HG03095 (cell line): ENCODE data around the gene COPE.
"Not testable (repeated sequence)": the region's sequence is repeated elsewhere in the genome, so short reads cannot be mapped to it uniquely, and the experiment has no call there.

Experiments
- ATAC-seq: cut with Tn5 transposase; IDR thresholded peaks from one replicate; pipeline ENCODE4 v1.9.1; 2021; ENCODE audit warnings: moderate library complexity; ENCODE audit not compliant: unreplicated experiment

Gene COPE

GRCh38 chr19:18940769-18941627 lies 21.8 kb upstream of the COPE start, which contains the start of gene HOMER3:
Gene HOMER3, minus strand, starts transcription at chr19:18941217. Its CDS starts 2,235 bp downstream, at chr19:18938982.
- ATAC-seq = no peak

GRCh38 chr19:18939922-18940768 lies 21.0 kb upstream of the COPE start:
- ATAC-seq = no peak

DNA sequence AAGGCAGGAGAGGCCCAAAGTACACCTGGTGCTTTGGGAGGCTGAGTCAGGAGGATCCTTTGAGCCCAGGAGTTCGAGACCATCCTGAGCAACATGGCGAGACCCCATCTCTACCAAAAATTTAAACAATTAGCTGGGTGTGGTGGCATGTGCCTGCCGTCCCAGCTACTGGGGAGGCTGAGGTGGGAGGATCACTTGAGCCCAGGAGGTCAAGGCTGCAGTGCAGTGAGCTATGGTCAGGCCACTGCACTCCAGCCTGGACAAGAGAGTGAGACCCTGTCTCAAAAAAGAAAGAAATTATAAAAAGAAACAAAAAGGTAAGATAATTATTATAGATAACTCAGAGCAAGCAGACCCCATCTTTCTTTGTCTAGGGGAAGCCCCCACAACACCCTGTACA lies 20.0 kb upstream of the COPE start:
- no peak for ATAC-seq

DNA sequence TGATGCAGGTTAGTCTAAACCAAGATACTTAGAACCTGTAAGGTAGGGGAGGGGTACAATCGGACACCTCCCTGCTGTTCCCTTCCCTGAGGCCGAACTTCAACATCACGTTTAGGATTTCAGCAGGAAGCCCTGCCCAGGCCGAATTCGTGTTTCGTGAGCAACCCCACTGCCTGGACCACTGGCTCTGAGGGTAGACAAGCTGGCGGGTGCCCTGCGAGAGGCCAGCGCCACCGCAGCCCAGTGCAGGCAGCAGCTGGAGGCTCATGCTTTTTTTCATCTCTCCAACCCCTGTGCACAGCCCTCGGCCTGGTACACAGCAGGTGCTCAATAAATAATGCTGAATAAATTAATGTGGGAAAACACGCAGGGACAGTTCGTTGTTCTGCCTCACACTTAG lies 14.1 kb upstream of the COPE start:
- ATAC-seq = no peak

DNA sequence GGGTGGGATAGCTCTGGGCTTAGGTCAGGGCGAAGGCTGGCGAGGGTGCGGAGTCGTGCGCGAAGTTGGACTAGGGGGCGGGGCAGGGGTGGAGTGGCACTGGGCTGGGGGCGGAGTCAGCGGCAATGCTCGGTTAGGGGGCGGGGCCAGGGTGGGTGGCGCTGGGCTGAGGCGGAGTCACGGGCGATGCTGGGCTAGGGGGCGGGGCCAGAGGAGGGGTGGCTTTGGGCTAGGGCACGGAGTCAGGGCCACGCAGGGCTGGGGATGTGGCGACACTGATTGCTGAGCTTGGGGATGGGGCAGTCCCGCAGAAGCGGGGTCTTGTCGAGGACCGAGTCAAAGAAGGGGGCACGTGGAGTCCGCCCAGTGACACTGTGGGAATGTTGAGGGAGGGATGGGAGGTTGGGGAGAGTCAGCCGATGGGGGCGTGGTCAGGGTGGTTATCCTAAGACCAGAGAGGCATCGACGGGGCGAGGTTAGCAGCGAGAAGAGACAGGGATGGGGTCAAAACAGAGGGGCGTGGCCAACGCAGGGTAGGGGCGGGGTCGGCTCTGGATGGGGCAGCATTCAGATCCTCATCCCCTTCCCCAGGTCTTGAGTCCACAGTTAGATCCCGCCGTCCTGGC lies 13.1 kb upstream of the COPE start:
- ATAC-seq = no peak

- no peak for ATAC-seq
Measured at GRCh38 chr19:18931316-18932162, 12.4 kb upstream of the COPE start.

DNA sequence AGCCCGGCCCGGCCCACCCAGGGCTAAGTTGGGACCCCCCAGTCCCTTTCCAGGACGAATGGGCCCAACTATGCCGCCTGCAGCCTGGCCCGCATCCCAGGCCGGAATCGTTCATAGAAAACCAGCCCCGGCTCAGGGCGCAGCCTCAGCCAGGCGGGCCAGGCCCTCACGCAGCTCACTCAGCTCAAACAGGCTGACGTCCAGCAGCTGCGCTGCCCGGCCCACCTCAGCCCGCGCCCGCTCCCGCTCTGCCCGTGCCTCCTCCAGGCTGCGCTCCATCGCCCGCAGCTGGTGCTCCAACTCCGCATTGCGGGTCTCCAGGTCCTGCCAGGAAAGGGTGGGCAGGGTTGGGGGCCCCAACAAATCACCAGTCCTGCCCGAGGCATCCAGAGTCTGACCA lies 10.1 kb upstream of the COPE start:
- ATAC-seq = no peak

- no peak for ATAC-seq
Measured at GRCh38 chr19:18928018-18928805, 9.0 kb upstream of the COPE start.

GRCh38 chr19:18924684-18925213 lies 5.6 kb upstream of the COPE start:
- no peak for ATAC-seq

DNA sequence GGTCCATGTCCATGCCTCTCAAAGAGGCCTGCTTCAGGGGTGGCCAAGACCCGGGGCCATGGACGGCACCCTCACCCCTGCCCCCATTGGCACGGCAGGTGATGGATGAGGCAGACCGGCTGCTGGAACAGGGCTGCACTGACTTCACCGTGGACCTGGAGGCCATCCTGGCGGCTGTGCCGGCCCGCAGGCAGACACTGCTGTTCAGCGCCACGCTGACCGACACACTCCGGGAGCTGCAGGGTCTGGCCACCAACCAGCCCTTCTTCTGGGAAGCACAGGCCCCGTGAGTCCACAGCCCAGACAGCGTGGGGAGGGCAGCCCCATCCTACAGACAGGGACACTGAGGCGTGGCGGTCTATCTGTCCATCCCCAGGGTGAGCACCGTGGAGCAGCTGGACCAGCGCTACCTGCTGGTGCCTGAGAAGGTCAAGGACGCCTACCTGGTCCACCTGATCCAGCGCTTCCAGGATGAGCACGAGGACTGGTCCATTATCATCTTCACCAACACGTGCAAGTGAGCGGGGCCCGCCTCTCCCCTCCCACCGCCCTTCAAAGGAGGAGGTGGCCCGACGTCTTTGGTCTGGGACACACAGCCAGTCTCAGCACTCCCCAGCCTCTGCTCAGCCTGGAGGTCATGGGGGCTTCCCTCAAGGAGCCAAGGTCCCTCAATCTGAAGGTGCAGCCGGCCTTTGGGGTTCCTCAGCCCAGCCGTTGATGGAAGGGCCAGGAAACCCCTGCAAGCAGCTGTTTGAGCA lies 3.2 kb upstream of the COPE start:
- no peak for ATAC-seq

- no peak for ATAC-seq
Measured at GRCh38 chr19:18921593-18921992, 2.4 kb upstream of the COPE start.

GRCh38 chr19:18920400-18920799 lies 1.2 kb upstream of the COPE start:
- ATAC-seq = no peak

DNA sequence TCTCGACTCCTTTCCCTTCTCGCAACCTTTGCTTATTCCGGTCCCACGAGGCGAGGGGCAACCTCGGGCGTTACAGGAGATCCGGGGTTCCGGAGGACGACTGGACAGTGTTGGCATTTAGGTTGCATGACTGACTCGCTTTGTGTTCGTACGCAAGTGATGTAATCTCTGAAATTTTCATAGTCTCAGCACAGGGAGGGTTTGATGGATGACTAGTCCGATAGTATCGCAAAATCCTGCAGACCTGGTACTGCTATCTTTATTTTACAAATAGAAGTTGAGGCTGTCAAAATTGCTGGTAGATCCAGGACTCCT lies 670 bp upstream of the COPE start:
- ATAC-seq = no peak

- not testable (repeated sequence) for ATAC-seq
Measured at GRCh38 chr19:18917593-18917992, 1.6 kb downstream of the COPE start.

GRCh38 chr19:18915639-18916038 lies 3.5 kb downstream of the COPE start:
- ATAC-seq = no peak

DNA sequence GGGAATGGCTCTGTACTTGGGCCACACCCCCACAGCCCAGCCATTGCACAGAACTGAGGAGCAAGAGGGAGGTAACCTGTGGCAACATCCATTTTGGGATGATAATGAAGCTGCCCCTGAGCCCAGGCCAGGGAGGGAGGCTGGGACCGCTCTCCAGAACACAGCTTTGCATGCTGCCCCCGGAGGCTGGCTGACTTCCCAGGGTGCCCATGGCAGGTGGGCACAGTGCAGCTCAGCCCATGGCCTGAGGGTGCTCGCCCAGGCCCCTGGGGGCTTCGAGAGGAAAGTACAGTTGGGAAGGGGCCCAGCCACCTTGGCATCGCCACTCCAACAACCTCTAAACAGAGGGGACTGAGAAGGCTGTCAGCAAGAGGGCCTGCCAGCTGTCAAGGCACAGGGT lies 5.7 kb downstream of the COPE start:
- ATAC-seq = no peak

DNA sequence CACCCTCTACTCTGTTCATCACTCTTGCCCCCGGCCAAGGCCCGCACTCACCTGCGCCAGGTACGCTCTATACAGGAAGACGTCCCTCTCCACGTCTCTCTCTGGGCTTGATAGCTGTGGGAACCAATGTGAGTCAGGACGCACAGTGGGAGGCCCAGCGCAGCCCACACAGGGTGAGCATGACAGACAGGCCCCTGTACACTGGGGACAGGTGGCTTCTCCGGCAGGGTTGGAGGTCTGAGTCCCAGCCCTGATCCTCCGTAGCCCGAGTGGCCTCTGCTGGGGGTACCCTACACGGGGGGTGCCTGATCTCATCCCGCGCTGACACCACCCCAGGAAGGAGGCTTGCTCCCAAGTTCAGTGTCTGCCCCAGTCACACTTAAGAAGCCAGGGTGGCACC lies 6.3 kb downstream of the COPE start:
- ATAC-seq = no peak

GRCh38 chr19:18910801-18911436 lies 8.3 kb downstream of the COPE start:
- no peak for ATAC-seq

GRCh38 chr19:18910010-18910409 lies 9.2 kb downstream of the COPE start:
- no peak for ATAC-seq
